ENCODE results near the gene LDLRAD3. TPM values are rescaled to one million over a fixed set of nuclear protein-coding genes. Genes with fewer than 3 reads are reported as not detected.

LDLRAD3 gene
- polyA plus RNA-seq, 4 donors: 21.3 to 27.8 (median 22.4) TPM

GRCh38 chr11:36092314-36093030 is 148.6 kb downstream of the LDLRAD3 start:
- no peak for DNase-seq (ENCODE audit: low read depth in 4 of 4, low spot score in 3 of 4)

- no peak for DNase-seq (ENCODE audit: low read depth in 4 of 4, low spot score in 3 of 4)
Measured at GRCh38 chr11:36093548-36093947, 149.7 kb downstream of the LDLRAD3 start.

DNA sequence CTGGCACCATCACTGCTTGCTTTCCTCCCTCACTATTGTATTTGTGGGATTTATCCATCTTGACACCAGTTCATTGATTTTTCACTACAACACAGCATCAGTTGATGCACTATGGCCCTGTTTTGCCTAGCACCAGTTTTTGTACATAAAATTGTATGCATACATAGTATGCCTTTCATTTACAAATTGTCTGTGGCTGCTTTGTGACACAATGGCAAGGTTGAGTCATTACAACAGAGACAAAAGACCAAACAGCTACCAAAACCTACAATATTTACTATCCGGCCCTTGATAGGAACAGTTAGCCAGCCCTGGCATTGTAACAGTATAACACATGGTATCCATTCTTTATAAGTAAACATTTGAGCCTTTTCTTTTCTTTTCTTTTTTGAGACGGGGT is 150.3 kb downstream of the LDLRAD3 start:
- no peak for DNase-seq (ENCODE audit: low read depth in 4 of 4, low spot score in 3 of 4)

GRCh38 chr11:36095716-36096115 is 151.9 kb downstream of the LDLRAD3 start:
- no peak for DNase-seq (ENCODE audit: low read depth in 4 of 4, low spot score in 3 of 4)

- no peak for DNase-seq (ENCODE audit: low read depth in 4 of 4, low spot score in 3 of 4)
Measured at GRCh38 chr11:36097219-36097650, 153.4 kb downstream of the LDLRAD3 start.

- no peak for DNase-seq (ENCODE audit: low read depth in 4 of 4, low spot score in 3 of 4)
Measured at GRCh38 chr11:36098087-36098486, 154.2 kb downstream of the LDLRAD3 start.

DNA sequence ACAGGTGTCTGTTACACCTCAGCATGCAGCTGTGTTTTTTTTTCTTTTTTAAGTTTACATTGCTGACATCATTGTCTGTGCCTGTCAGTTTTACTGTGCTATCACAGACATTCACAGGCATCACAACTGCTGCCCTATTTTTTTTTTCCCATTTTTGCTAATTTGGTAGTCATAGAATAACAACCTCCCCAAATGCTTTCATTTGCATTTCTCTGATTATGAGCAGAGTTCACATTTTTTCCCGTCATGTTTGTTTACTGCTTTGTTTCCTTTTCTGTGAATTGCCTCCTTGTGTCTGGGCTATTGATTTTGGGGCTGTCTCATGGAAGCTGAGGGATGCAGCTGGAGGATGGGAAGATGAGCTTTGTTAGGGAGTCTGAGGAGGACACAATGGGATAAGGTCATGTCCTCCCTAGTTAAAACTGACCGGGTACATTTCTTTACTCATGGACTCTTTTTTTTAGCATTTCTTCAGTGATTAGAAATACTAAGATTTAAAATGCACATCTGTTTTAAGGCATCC is 155.1 kb downstream of the LDLRAD3 start:
- no peak for DNase-seq (ENCODE audit: low read depth in 4 of 4, low spot score in 3 of 4)

GRCh38 chr11:36101466-36101865 is 157.6 kb downstream of the LDLRAD3 start:
- DNase-seq (ENCODE audit: low read depth in 4 of 4, low spot score in 3 of 4): no peak

DNA sequence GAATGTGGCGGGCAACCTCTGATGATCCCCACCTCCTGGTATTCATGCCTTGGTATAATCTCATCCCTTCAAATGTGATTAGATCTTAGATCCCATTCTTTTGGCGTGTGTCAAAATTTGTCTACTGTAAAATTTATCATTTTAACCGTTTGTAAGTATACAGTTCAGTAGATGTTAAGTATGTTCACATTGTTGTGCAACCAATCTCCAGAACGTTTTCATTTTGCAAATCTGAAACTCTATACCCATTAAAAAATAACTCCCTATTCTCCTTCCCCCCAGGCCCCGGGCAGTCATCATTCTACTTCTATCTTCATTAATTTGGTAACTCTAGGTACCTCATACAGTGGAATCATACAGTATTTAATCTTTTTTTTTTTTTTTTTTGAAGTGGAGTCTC is 159.0 kb downstream of the LDLRAD3 start:
- DNase-seq (ENCODE audit: low read depth in 4 of 4, low spot score in 3 of 4): no peak

DNA sequence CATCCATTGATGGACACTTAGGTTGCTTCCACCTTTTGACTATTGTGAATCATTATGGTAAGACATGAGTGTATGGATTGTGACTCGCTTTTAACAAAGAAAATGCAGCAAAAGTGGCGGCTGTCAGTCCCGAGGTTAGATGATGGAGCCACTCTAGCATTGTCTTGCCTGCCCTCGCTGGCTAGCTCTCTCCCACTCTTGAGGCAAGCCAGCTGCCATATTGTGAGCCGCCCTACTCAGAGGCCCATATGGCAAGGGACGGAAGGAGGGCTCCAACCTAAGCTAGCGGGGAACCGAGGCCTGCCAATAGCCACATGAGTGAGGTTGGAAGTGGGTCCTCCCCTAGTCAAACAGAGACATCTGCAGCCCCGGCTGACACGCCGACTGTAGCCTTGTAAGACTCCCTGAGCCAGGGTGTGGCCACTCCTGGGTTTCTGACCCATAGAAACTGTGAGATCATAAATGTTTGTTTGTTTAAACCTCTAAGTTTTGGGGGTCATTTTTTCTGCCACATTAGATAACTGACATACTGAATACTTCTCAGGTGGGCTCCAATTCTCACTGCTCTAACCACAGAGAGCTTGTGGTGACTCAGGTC is 160.2 kb downstream of the LDLRAD3 start:
- no peak for DNase-seq (ENCODE audit: low read depth in 4 of 4, low spot score in 3 of 4)

DNA sequence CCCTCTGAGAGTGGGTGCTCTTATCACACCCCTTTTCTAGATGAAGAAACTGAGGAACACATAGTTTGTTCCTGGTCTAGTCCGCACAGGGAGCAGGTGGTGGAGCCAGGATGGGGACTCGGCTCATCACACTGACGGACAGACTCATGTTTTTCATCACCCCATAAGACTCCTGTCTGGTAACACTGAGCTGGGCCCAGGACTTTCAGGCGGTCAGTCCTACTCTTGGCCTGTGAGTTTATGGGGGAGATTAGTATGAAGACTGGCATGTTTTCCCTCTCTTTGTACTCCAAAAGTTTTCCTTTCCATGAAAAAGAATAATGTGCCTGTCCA is 160.8 kb downstream of the LDLRAD3 start:
- no peak for DNase-seq (ENCODE audit: low read depth in 4 of 4, low spot score in 3 of 4)

GRCh38 chr11:36105743-36106581 is 162.1 kb downstream of the LDLRAD3 start:
- DNase-seq (ENCODE audit: low read depth in 4 of 4, low spot score in 3 of 4): no peak

DNA sequence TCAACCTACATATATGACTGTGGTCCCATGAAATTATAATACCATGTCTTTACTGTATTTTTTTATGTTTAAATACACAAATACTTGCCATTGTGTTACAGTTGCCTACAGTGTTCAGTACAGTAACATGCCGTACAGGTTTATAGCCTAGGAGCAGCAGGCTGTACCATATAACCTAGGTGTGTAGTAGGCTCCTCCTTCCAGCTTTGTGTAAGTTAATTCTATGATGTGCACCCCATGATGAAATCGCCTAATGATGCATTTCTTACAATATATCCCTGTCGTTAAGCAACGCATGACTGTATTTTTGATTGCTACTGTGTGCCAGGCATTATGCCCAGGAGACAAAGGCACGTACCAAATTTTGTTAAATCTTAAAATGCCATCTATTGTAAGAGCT is 163.7 kb downstream of the LDLRAD3 start:
- DNase-seq (ENCODE audit: low read depth in 4 of 4, low spot score in 3 of 4): no peak

DNA sequence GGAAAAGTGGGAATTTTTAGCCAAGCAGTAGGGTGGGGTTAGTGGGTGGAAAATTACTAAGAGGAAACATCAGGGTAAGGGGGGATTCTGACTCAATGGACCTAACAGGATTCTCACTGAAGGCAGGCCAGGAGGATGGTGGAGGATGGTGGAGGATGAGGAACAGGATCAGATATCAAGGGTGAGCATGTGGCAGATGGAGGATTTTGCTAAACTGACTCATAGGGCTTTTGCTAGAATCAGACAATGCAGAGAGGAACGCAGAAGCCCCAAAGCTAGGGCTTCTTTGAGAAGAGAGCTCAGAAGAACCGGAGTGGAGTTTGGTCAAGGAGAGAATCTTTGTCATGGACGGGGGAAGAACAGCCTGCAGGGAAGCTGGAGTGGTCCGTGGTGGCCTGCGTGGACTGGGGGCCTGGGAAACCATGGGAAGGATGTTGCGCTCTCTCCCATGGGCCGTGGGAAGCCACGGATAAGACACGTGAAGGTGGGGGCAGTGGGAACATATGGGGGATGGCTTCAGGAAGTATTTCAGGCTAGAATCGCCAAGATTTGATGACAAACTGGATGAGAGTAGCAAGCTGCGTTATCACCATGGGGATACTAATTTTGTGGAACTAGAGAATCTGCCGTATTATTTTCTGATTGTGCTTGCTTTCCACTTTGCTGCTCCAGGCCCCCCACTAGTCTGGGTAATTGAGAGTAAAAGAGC is 165.2 kb downstream of the LDLRAD3 start:
- DNase-seq (ENCODE audit: low read depth in 4 of 4, low spot score in 3 of 4): no peak

- DNase-seq (ENCODE audit: low read depth in 4 of 4, low spot score in 3 of 4): no peak
Measured at GRCh38 chr11:36109590-36109849, 165.7 kb downstream of the LDLRAD3 start.

GRCh38 chr11:36109850-36110606 is 166.2 kb downstream of the LDLRAD3 start:
- DNase-seq (ENCODE audit: low read depth in 4 of 4, low spot score in 3 of 4): no peak

DNA sequence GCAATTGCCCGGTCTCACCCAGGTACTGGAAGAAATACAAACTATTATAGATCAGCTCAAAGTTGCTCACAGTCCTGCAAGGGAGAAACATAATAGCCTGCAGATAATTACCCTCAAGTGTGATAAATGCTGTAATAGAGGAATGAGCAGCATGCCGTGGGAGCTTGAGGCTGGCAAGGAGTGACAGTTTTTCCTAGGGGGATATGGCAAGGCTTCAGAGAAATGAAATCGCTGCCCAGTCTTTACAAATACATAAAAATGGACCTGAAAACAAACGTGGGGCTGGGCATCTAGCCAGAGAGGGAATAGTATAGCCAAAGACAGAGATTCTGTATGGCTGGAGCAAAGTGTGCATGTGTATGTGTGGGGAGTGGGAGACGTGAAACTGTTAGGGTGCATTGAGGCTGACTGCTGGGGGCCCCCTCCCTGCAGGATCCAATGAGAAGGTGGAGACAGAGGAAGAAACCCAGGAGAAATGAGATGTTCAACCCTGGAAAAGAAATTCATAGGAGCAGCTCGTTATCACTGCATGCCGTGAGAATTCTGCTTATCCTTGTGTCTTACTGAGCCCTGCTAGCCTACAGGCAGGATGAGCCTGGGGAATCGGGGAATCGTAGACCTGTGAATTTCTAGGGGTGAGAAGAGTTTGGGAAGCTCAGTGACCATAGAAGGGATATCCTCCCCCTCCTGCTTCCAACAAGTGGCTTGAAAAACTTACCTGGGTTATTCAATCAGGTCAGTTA is 167.0 kb downstream of the LDLRAD3 start:
- DNase-seq (ENCODE audit: low read depth in 4 of 4, low spot score in 3 of 4): no peak

DNA sequence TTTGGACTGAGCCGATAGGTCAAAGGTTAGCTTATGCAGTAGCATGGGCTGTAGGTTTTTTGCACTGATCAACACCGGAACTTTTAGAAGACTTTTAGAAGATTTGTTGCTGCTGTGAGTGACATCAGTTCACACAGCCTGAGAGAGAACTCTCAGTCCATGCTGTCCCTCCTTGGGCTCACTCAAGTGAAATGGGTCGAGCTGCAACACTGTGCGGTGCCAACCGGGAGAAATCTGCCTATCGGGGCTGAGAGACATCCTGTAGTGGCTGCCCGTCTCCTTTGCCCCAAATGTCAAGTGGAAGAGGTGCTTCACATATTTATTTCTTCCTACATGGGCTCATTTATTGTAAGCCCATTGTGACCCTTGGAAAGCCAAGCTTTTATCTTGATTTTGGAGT is 170.2 kb downstream of the LDLRAD3 start:
- no peak for DNase-seq (ENCODE audit: low read depth in 4 of 4, low spot score in 3 of 4)

GRCh38 chr11:36115378-36115801 is 171.5 kb downstream of the LDLRAD3 start:
- DNase-seq (ENCODE audit: low read depth in 4 of 4, low spot score in 3 of 4): no peak

GRCh38 chr11:36116161-36116560 is 172.3 kb downstream of the LDLRAD3 start:
- no peak for DNase-seq (ENCODE audit: low read depth in 4 of 4, low spot score in 3 of 4)

Measured in left renal pelvis (tissue), 4 donors.